ENCODE measurements around the gene TAF6.

TAF6 gene

DNA sequence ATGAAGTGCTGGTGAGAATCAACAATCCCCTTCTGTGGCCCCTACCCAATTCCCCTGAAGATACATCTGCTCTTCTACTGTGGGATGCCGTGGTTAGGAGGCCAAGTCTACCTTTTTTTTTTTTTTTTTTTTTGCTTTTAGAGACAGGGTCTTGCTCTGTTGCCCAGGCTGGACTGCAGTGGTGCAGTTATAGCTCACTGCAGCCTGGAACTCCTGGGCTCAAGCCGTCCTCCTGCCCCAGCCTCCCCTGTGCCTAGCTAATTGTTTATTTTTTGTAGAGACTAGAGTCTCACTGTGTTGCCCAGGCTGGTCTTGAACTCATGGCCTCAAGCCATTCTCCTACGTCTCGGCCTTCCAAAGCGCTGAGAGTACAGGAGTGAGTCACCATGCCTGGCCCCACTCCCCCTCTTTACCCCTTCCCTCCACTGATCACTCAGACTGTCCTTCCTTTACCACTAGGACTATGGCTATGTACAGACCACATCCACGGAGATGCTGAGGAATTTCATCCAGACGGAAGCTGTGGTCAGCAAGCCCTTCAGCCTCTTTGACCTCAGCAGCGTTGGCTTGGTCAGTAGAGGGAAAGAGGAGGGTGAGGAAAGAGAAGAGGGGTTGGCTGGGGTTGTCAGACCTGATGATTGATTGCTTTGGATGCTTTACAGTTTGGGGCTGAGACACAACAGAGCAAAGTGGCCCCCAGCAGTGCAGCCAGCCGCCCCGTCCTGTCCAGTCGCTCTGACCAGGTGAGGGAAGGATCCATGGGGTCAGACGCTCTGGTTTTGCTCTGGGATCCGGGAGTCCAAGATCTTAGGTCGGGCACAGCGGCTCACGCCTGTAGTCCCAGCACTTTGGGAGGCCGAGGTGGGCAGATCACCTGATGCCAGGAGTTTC, 16.0 kb downstream of the TAF6 start:
- peak overlapping the region; percentile 85 for H3K4me3 ChIP-seq (ENCODE audit: low read depth, low read length)
- TF ChIP-seq, protein P1, sequence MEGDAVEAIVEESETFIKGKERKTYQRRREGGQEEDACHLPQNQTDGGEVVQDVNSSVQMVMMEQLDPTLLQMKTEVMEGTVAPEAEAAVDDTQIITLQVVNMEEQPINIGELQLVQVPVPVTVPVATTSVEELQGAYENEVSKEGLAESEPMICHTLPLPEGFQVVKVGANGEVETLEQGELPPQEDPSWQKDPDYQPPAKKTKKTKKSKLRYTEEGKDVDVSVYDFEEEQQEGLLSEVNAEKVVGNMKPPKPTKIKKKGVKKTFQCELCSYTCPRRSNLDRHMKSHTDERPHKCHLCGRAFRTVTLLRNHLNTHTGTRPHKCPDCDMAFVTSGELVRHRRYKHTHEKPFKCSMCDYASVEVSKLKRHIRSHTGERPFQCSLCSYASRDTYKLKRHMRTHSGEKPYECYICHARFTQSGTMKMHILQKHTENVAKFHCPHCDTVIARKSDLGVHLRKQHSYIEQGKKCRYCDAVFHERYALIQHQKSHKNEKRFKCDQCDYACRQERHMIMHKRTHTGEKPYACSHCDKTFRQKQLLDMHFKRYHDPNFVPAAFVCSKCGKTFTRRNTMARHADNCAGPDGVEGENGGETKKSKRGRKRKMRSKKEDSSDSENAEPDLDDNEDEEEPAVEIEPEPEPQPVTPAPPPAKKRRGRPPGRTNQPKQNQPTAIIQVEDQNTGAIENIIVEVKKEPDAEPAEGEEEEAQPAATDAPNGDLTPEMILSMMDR (IDR thresholded peaks at IDR 0.05; ENCODE audit: low read depth, low read length, missing control alignments) = no peak
- peak; percentile 87 for DNase-seq (ENCODE audit: low read depth)
- in situ Hi-C loops (cut with HindIII; ENCODE audit: low sequenced_read_pairs) = no loop called here

DNA sequence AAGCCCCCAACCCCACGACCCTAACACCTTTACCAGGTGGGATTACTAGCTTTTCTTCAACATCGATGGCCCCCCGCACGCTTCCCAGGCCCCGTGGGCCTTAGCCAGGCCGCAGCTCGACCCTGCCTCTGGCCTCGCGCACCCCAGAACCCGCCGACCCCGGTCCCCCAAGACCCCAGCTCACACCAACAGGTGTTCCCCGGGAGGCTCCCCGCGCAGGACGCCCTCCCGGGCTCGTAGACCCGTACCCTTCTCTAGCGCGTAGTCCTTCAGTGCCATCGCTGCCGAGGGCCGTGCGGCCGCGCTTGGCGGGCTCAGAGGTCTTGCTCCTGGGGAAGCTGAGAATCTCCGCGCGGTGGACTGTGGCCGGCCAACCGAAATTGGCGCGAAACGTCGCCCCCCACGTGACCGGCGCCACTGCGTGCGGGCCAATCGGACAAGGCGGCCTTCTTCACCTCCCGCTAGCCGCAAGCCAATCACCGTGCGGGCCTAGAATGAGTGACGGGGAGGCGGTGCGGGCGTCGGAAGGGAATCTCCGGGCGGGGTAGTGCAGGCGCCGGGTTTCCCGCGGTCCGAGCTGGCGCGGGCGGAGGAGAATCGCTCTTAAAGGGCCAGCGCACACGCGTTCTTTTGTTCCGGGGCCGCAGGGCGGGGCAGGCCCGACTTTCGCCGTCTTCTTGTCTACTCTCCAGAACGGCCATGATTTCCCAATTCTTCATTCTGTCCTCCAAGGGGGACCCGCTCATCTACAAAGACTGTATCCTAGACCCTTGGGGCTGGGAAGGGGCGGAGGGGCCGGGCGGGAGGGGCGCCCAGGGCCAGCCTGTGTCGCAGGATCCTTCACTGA, 17.9 kb downstream of the TAF6 start, which contains the start of the genes AP4M1 and MCM7:
TSS of gene AP4M1 (plus strand) at position 628 of the 847 bp plus-strand sequence. CDS start at position 700, 72 bp downstream.
TSS of gene MCM7 (minus strand) at position 382 of the 847 bp plus-strand sequence. CDS start at position 279, 103 bp downstream.
- in situ Hi-C loops (cut with HindIII; ENCODE audit: low sequenced_read_pairs) = no loop called here
- TF ChIP-seq, protein P1 (IDR thresholded peaks at IDR 0.05; ENCODE audit: low read depth, low read length, missing control alignments) = no peak
- peak; percentile 97 for DNase-seq (ENCODE audit: low read depth)

GRCh38 chr7:100100420-100101015, 18.6 kb downstream of the TAF6 start:
- TF ChIP-seq, protein P1 (IDR thresholded peaks at IDR 0.05; ENCODE audit: low read depth, low read length, missing control alignments) = no peak
- in situ Hi-C loops (cut with HindIII; ENCODE audit: low sequenced_read_pairs) = no loop called here

More for the DNA sequence above, 17.9 kb downstream of the TAF6 start, which contains the start of the genes AP4M1 and MCM7:
- peak within 1 kb of the TSS; percentile 85 for H3K4me3 ChIP-seq (ENCODE audit: low read depth, low read length)

DNA sequence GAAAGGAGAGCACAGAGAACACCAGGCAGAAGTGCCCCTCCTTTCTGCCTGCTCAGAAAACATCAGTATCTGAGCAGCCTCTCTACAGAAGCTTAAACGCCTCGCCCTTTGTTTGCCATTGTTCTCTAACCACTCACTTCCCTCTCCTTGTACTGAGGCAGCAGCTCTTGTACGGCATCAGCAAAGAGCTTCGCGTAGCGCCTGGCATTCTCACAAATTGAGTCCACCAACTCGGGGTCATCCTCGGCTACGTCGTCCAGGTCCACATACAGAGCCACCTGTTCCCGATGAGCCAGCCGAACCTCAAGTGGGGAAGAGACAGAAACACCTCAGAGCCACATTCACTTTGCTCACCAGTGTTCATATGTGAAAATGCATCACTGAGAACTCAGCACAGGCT, 19.7 kb downstream of the TAF6 start:
- TF ChIP-seq, protein P1 (IDR thresholded peaks at IDR 0.05; ENCODE audit: low read depth, low read length, missing control alignments) = no peak
- no peak for DNase-seq (ENCODE audit: low read depth)
- in situ Hi-C loops (cut with HindIII; ENCODE audit: low sequenced_read_pairs) = loop anchor here (5.0 kb wide), 1 partner anchor 67 kb away; no protein-coding TSS in a partner anchor
- H3K4me3 ChIP-seq (ENCODE audit: low read depth, low read length) = peak overlapping the region; percentile 85

More at GRCh38 chr7:100100420-100101015, 18.6 kb downstream of the TAF6 start:
- DNase-seq (ENCODE audit: low read depth) = peak; percentile 96
- peak overlapping the region; percentile 85 for H3K4me3 ChIP-seq (ENCODE audit: low read depth, low read length)

- TF ChIP-seq, protein P1 (IDR thresholded peaks at IDR 0.05; ENCODE audit: low read depth, low read length, missing control alignments) = no peak
- in situ Hi-C loops (cut with HindIII; ENCODE audit: low sequenced_read_pairs) = loop anchor here (5.0 kb wide), 1 partner anchor 67 kb away; no protein-coding TSS in a partner anchor
These were observed 20.2 kb downstream of the TAF6 start for GRCh38 chr7:100098913-100099312.

More at GRCh38 chr7:100098913-100099312, 20.2 kb downstream of the TAF6 start:
- no peak for DNase-seq (ENCODE audit: low read depth)
- H3K4me3 ChIP-seq (ENCODE audit: low read depth, low read length) = no peak overlapping the region

Measured in astrocyte of the cerebellum (primary cell).